GM21825 (cell line): ENCODE data around the gene DST.

Experiments
- ATAC-seq: cut with Tn5 transposase; IDR thresholded peaks from one replicate; pipeline ENCODE4 v1.9.1; 2021; ENCODE audit warnings: mild to moderate bottlenecking, moderate library complexity; ENCODE audit not compliant: unreplicated experiment

Gene DST

DNA sequence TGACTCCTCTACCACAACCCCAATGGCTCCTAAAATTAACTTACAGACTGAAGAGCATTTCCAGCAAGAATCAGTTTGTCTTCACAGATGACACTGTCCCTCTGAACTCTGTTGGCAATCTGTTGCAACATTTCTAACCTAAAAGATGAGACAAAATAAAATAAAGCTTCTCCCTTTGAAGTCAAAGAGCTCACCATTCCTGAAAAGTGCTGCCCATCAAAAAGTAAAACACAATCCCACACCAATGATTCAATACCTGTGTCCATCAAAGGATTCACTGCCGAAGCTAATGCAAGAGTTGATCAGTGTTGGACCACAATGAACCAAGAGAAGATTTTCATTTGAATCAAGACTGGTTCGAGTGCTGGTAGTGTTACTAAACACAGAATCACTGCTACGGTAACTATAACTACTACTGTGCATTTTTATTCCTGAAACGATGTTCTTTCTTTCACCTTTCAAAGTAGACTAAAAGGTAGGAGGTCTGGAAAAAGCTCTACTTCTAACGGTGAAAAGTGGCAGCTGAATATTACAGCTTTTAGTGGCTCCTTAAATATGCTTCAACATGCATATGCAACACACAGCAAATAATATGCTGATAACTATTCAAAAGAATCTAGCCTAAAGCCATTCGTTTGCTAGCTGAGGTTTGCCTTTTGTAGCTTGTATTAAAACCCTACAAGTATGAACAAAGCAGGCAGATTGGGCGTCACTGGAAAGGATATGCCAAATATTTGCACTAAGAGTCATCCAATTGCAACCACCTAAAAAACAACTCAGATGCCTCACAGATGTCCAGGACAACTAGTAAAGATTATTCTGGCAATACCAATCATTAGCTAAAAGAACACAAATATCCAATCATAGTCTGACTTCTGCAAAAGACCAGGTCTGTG lies at the start of gene DST:
Gene DST (minus strand): TSS at position 524 of the 896 bp plus-strand sequence.
- ATAC-seq: no peak

GRCh38 chr6:56691814-56692213 lies 49.1 kb upstream of the DST start:
- no peak for ATAC-seq

DNA sequence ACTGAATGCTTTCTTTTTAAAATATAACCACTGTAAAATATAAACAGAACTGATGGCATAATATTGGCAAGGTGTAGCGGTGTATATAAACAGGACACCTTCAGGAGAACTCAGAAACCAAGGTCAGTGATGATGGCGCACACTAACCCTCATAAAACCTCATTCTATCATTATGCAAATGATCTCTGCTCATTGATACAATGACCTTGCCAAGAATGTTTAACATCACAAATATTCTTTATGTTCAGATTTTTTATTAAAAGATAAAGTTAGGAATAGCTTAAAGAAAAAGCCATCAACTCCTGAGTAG lies 48.6 kb upstream of the DST start:
- no peak for ATAC-seq

- ATAC-seq: no peak
Observed at GRCh38 chr6:56690519-56691285, 48.0 kb upstream of the DST start.

DNA sequence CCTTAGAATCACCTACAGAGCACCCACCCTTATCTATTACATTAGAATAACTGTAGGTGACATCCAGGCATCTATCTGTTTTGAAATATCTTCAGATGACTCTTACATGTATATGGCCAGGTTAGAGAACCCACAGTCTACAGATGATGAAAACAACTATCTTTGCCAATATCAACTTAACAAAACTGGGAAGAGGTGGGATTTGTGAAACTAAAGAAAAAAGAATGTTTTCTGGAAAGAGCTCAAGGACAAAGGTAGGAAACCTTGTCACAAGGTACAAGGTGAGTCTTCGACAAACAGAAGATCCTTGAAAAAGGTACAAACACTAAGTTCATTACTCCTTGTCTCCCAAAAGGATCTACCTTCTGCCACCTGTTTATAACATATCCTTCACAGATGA lies 47.0 kb upstream of the DST start:
- no peak for ATAC-seq

DNA sequence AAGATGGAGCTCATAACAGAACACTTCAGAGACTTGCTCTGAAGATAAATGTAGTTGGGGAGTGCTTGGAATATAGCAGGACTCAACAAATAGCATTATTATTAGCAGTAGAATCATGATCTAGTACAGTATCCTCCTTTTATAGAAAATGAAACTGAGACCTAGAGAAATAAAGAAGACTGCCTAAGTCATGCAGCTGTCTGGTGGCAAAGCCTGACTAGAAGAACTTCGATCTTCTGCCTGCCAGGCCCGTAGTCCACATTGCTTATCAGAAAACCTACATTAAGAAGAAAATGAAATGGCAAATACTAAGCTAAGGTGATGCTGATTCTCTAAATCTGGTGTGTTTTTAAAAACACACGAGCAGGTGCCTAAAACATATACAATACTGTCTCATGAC lies 46.4 kb upstream of the DST start:
- peak; percentile 84 for ATAC-seq

DNA sequence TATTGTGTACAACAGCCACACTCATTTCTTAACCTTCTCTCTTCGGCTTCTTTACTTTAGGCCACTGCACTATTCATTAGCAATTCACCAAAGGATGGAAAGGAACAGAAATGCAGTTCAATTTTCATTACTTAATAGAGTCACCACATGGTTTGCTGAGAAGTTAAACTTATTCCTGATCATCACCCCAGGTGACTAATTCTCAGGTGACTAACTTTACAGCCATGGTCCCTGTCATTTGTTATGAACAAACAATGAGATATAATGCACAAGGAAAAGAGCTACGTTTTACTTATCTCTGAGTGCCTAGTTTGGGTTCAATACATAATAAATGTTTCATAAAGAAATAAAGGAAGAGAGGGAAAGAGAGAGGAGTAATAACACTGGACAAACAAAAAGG lies 45.8 kb upstream of the DST start:
- ATAC-seq: no peak

DNA sequence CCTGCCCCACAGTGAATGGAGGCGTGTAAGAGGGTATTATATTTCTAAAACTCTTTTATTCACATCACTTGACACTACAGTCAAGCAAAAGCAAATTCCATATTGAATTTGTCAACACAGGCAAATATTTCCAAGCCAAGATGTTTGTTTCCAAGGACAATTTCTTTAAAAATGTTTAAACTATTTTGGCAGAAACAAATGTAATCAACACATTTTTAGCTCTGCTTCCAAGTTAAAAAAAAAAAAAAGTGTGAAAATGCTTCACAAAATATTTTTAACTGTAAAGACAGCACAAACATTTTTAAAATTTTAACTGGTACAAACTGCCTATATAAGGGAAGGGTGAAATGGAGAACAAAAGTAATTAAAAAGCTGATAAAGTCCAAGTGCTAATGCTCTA lies 44.9 kb upstream of the DST start:
- ATAC-seq: no peak

DNA sequence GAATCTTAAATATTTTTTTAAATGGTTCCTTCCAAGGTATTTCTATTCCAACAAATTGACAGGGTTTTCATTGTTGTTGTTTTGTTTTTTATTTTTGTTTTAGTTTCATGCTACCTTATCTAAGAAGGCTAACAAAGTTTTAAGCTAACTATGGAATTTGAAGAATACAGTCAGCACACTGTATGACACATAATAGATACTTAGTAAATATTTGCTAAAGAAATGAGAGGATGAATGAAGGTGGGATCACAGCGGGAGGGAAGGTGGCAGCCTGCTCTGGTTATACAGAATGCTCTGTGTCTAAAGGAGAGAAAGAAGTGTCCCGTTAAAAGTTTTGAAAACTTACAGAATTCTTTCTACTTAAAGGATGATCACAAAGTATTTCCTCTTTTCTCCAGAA lies 43.7 kb upstream of the DST start:
- ATAC-seq: no peak

GRCh38 chr6:56685994-56686393 lies 43.3 kb upstream of the DST start:
- no peak for ATAC-seq

DNA sequence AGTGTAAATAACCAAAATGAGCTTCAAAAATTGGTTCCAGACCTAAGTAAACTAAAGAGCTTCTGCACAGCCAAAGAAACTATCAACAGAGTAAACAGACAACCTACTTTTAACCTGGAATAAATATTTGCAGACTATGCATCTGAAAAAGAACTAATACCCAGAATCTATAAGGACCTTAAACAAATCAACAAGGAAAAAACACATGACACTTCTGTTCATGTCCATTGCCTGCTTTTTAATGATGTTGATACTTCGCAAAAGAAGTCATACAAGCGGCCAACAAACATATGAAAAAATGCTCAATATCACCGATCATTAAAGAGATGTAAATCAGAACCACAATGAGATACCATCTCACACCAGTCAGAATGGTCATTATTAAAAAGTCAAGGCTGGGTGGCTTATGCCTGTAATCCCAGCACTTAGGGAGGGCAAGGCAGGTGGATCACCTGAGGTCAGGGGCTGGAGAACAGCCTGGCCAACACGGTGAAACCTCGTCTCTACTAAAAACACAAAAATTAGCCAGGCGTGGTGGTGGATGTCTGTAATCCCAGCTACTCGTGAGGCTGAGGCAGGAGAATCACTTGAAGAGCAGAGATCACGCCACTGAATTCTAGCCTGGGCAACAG lies 42.5 kb upstream of the DST start:
- ATAC-seq: no peak

DNA sequence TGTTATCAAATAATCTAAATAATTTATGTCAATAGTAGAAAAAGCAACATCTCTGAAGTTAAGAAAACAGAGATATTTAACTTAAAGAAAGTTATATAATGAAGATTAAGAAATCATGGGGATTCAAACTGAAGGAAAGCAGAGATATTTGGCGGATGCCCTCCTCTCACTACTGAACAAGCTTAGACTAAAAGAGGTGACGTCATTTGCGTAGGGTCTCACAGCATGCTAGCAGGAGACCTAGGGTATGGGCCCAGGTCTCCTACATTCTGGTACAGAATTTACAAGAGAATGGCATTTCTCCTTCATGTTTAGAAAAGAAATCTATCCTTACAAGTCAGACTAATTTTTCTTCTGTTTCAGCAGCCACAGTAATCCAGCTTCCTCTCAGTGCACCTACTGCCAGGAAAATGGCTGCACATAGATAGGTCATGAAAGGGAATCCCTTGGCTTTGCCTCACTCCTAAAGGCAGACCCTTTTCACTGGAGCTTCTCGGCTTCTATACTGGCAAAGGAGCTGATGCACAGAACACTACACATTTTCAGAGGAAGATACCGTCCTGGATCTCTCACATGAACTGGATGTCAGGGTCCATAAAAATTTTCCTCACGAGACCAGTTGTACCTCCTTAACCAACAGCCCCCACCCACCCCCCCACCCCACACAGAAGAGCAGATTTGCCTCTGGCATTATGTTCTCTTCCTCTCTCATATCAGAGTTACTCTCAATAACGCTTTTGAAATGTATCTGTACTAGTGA lies 41.8 kb upstream of the DST start:
- ATAC-seq: no peak

DNA sequence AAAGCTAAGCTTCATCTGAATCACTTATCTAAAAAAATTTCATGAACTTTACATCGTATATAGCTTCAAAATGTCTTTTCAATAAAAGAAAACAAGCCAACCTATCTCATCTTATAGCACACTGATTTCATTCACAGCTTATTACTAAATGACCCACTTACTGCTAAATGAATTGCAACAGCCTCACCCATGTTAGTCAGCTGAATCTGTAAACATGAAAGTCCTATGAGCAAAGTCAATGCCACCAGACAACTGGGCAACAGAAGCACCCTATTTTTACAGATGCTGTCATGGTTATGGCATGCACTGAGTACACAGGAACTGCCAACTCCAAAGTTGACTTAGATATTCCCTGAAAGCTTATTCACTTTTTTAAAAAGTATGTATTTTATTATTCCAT lies 41.2 kb upstream of the DST start:
- no peak for ATAC-seq

- ATAC-seq: no peak
Observed at GRCh38 chr6:56682635-56683034, 39.9 kb upstream of the DST start.

GRCh38 chr6:56677559-56677958 lies 34.9 kb upstream of the DST start:
- ATAC-seq: no peak

DNA sequence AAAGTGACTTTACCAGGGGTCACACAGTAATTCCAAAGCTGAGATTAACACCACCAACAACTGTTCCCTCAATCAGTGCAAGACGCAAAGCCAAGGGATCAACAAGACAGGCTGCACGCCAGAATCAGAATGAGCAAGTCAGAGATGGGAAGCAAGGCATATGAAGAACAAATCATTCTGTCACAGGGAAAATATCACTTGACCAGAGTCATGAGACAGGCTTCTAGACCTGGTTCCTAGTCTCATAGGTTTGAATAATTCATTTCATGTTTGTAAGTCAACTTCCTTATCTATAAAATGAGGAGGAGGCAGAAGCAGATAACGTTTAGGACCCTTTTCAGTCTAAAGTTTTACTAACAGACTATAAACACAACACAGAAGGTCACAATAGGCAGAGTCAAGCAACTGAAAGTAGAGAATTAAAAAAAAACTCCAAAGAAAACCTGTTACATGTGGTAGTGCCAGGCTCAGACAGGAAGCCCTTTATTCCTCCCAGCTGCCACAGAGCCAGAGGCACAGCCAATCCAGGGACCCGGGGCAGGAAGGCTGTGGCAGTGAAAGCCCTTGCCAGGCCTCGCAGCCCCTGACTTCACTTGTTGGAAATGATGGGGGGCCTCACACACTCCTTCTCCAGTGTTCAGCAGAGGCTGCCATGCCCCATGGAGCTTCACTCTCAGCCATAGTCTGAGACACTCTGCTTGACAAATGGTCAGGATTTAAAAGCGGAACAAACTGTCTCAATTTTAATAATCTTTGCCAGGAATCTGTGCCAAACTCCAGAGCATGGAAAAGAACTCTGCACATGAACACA lies 29.2 kb upstream of the DST start:
- ATAC-seq: no peak

GRCh38 chr6:56671160-56671559 lies 28.5 kb upstream of the DST start:
- ATAC-seq: no peak

- ATAC-seq: no peak
Observed at GRCh38 chr6:56669041-56669440, 26.4 kb upstream of the DST start.

- no peak for ATAC-seq
Observed at GRCh38 chr6:56668158-56668557, 25.5 kb upstream of the DST start.

DNA sequence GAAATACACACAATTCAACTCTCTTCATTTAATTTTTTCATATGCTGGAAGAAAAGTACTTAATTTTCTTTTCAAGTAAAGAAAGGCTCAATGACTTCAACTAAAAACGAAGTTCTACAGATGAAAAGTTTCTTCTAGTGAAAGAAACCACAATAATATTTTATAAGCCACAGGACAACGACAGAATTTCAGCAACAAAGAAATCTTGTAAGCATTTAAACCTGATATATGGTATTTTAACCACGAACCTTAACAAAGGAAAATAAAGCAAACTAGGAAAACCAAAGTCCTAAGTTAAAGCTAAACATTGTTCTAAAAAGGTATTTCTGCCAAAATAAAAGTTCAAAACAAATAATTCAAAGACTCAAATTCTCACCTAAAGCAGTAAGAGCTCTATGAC lies 24.6 kb upstream of the DST start:
- ATAC-seq: no peak
